Endothelial cell (in vitro differentiated cells): ENCODE data around the gene C6orf163. TPM values are rescaled to one million over a fixed set of nuclear protein-coding genes. Genes with fewer than 3 reads are reported as not detected.

ENCODE experiments used
- DNase-seq: peaks from one replicate; pipeline ENCODE4 v3.0.0; 2021; ENCODE audit warnings: low spot score
- H3K27ac Mint-ChIP-seq: one replicate; pipeline ENCODE4 v1.8.0; 2021; ENCODE audit warnings: mixed read lengths, inconsistent platforms; ENCODE audit not compliant: unreplicated experiment
- H3K27me3 Mint-ChIP-seq: one replicate; pipeline ENCODE4 v1.8.0; 2021; ENCODE audit warnings: mild to moderate bottlenecking, moderate library complexity, mixed read lengths, inconsistent platforms; ENCODE audit not compliant: unreplicated experiment
- H3K36me3 Mint-ChIP-seq: one replicate; pipeline ENCODE4 v1.8.0; 2021; ENCODE audit warnings: mild to moderate bottlenecking, low read depth, mixed read lengths, inconsistent platforms; ENCODE audit not compliant: unreplicated experiment
- H3K4me1 Mint-ChIP-seq: one replicate; pipeline ENCODE4 v1.8.0; 2021; ENCODE audit warnings: mild to moderate bottlenecking, mixed read lengths, inconsistent platforms; ENCODE audit not compliant: unreplicated experiment
- H3K4me3 Mint-ChIP-seq: one replicate; pipeline ENCODE4 v1.8.0; 2021; ENCODE audit warnings: mild to moderate bottlenecking, mixed read lengths, inconsistent platforms; ENCODE audit not compliant: unreplicated experiment
- H3K9me3 Mint-ChIP-seq: one replicate; pipeline ENCODE4 v1.8.0; 2021; ENCODE audit warnings: mixed read lengths, inconsistent platforms; ENCODE audit not compliant: unreplicated experiment
- total RNA-seq: library from RNA; stranded (reverse); fragmentation: NEBNext Ultra II Directional; extraction: Animal tissue kit (Norgen Biotek cat#: 25700); gene quantifications from one replicate; pipeline ENCODE4 v1.2.1, GENCODE V29; 2021; ENCODE audit not compliant: unreplicated experiment
- TF ChIP-seq, protein P1 (sequence below): fragments of 200-600 bp; sonication (generic); IDR thresholded peaks from one replicate; pipeline ENCODE4 v1.5.0; 2021; ENCODE audit warnings: antibody characterized with exemption; ENCODE audit not compliant: unreplicated experiment

The C6orf163 gene
- total RNA-seq, 1 donor from 2014 or later, result 4.0 TPM

GRCh38 chr6:87341158-87341557 is 3.5 kb upstream of the C6orf163 start:
- H3K27me3 Mint-ChIP-seq, result no peaks in the 10 kb centered on the region
- H3K4me3 Mint-ChIP-seq, result no peak overlapping the region
- H3K27ac Mint-ChIP-seq, result no peak overlapping the region
- TF ChIP-seq, protein P1, sequence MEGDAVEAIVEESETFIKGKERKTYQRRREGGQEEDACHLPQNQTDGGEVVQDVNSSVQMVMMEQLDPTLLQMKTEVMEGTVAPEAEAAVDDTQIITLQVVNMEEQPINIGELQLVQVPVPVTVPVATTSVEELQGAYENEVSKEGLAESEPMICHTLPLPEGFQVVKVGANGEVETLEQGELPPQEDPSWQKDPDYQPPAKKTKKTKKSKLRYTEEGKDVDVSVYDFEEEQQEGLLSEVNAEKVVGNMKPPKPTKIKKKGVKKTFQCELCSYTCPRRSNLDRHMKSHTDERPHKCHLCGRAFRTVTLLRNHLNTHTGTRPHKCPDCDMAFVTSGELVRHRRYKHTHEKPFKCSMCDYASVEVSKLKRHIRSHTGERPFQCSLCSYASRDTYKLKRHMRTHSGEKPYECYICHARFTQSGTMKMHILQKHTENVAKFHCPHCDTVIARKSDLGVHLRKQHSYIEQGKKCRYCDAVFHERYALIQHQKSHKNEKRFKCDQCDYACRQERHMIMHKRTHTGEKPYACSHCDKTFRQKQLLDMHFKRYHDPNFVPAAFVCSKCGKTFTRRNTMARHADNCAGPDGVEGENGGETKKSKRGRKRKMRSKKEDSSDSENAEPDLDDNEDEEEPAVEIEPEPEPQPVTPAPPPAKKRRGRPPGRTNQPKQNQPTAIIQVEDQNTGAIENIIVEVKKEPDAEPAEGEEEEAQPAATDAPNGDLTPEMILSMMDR, result no peak
- DNase-seq, result no peak
- no peaks in the 10 kb centered on the region for H3K9me3 Mint-ChIP-seq
- no peaks in the 10 kb centered on the region for H3K4me1 Mint-ChIP-seq
- no peaks in the 10 kb centered on the region for H3K36me3 Mint-ChIP-seq

GRCh38 chr6:87341899-87342298 is 2.7 kb upstream of the C6orf163 start:
- H3K36me3 Mint-ChIP-seq, result no peaks in the 10 kb centered on the region
- H3K4me3 Mint-ChIP-seq, result no peak overlapping the region
- H3K27me3 Mint-ChIP-seq, result no peaks in the 10 kb centered on the region
- no peak for DNase-seq
- H3K27ac Mint-ChIP-seq, result no peak overlapping the region
- H3K9me3 Mint-ChIP-seq, result no peaks in the 10 kb centered on the region
- no peaks in the 10 kb centered on the region for H3K4me1 Mint-ChIP-seq
- TF ChIP-seq, protein P1, result no peak

- Mint-ChIP-seq H3K27ac (no peak overlapping the region), H3K27me3 (no peaks in the 10 kb centered on the region), H3K36me3 (no peaks in the 10 kb centered on the region), H3K4me1 (no peaks in the 10 kb centered on the region), H3K4me3 (no peak overlapping the region), H3K9me3 (no peaks in the 10 kb centered on the region)
- DNase-seq, result no peak
- TF ChIP-seq, protein P1, result no peak
Observed at GRCh38 chr6:87342829-87343228, 1.8 kb upstream of the C6orf163 start.

DNA sequence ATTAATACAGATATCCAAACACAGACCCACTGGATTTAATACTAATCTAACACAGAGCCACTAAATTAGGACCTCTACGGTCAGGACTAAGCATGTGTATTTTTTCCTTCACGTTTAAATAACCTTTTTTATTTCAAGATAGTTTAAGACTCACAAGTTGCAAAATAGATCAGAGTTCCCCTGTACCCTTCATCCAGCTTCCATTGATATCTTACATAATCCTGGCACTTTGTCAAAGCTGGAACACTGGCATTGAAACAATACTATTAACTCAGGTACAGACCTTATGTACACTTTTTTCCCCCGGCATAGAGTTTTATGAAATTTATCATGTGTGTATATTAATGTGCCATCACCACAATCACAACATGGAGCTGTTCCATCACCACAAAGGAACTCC is 2.1 kb downstream of the C6orf163 start:
- Mint-ChIP-seq H3K4me3 (no peak overlapping the region), H3K27ac (no peak overlapping the region), H3K36me3 (no peaks in the 10 kb centered on the region), H3K4me1 (no peaks in the 10 kb centered on the region), H3K9me3 (no peaks in the 10 kb centered on the region), H3K27me3 (no peaks in the 10 kb centered on the region)
- TF ChIP-seq, protein P1, result no peak
- no peak for DNase-seq

- Mint-ChIP-seq H3K36me3 (no peaks in the 10 kb centered on the region), H3K4me3 (no peak overlapping the region), H3K9me3 (no peaks in the 10 kb centered on the region), H3K27me3 (no peaks in the 10 kb centered on the region), H3K27ac (no peak overlapping the region), H3K4me1 (no peaks in the 10 kb centered on the region)
- no peak for DNase-seq
- TF ChIP-seq, protein P1, result no peak
Observed at GRCh38 chr6:87349896-87350295, 5.3 kb downstream of the C6orf163 start.
